Spleen (tissue), 11 donors: ENCODE measurements around the gene PHETA1. TPM values are rescaled to one million over a fixed set of nuclear protein-coding genes. Genes with fewer than 3 reads are reported as not detected.
"Not testable (repeated sequence)": the region's sequence is repeated elsewhere in the genome, so short reads cannot be mapped to it uniquely, and the experiment has no call there.

Experiments
- DNase-seq: peaks from one replicate; pipeline ENCODE4 v3.0.0-alpha.2; 2020
- H3K27ac ChIP-seq, 8 donors: fragments of 200-600 bp; sonication (generic) in 7 of 8; 1 replicate in 4 of 8; 2 replicates in 4 of 8; pipeline versions ENCODE4 v1.5.0 to v1.8.0; 2016 to 2021; ENCODE audit warnings: inconsistent platforms in 4 of 8, mild to moderate bottlenecking in 4 of 8, moderate library complexity in 1 of 8
- H3K27me3 ChIP-seq, 7 donors: fragments of 200-600 bp; sonication (generic) in 6 of 7; replicated peaks in 1 of 7; 1 replicate in 4 of 7; 2 replicates in 3 of 7; pipeline versions ENCODE4 v1.5.0 to v1.8.0; 2016 to 2021; ENCODE audit warnings: inconsistent platforms in 3 of 7, mild to moderate bottlenecking in 1 of 7
- H3K36me3 ChIP-seq, 6 donors: fragments of 200-600 bp; sonication (generic) in 5 of 6; 1 replicate in 4 of 6; 2 replicates in 2 of 6; pipeline versions ENCODE4 v1.5.0 to v1.8.0; 2016 to 2021; ENCODE audit warnings: inconsistent platforms in 2 of 6
- H3K4me1 ChIP-seq, 6 donors: fragments of 200-600 bp; sonication (generic) in 5 of 6; 1 replicate in 3 of 6; 2 replicates in 3 of 6; pipeline versions ENCODE4 v1.5.0 to v1.8.0; 2016 to 2021; ENCODE audit warnings: inconsistent platforms in 3 of 6
- H3K4me3 ChIP-seq, 8 donors: fragments of 200-600 bp; sonication (generic) in 7 of 8; 1 replicate in 4 of 8; 2 replicates in 4 of 8; pipeline versions ENCODE4 v1.5.0 to v1.8.0; 2016 to 2021; ENCODE audit warnings: inconsistent platforms in 4 of 8, mild to moderate bottlenecking in 4 of 8, moderate library complexity in 2 of 8
- H3K9me3 ChIP-seq, 8 donors: fragments of 200-600 bp; sonication (generic) in 7 of 8; 1 replicate in 4 of 8; 2 replicates in 4 of 8; pipeline versions ENCODE4 v1.5.0 to v1.8.0; 2016 to 2021; ENCODE audit warnings: inconsistent platforms in 4 of 8
- POLR2A ChIP-seq, 3 donors: fragments of 450-650 bp; IDR thresholded peaks; one replicate each; pipeline ENCODE4 v1.5.1; 2017; ENCODE audit warnings: antibody characterized with exemption in 3 of 3, mild to moderate bottlenecking in 1 of 3
- POLR2AphosphoS5 ChIP-seq, 3 donors: sonication (generic); formaldehyde crosslinking; IDR thresholded peaks; one replicate each; pipeline ENCODE4 v1.5.1; 2017; ENCODE audit warnings: antibody characterized with exemption in 3 of 3
- WGBS, 5 donors: extraction: QIAGEN DNeasy Blood & Tissue Kit in 3 of 5; methylation state at CpG; one replicate each; pipeline versions ENCODE4 v1.1.5 to v1.1.7; 2013 to 2018; 5-methylcytosine and 5-hydroxymethylcytosine counted together
- intact Hi-C: fragments of 100-400 bp; cut with DNase I; formaldehyde crosslinking; loops from one replicate; pipeline ENCODE4 v1.15.0; 2023; ENCODE audit warnings: low total_unique reads
- polyA plus RNA-seq, 3 donors: library from polyadenylated mRNA; stranded (reverse); fragments of 200-250 nt; gene quantifications; one replicate each; pipeline ENCODE4 v1.2.1, GENCODE V29; 2013
- total RNA-seq, 7 donors: library from RNA; depleted of rRNA in 3 of 7; stranded (reverse); fragments of >200 nt in 3 of 7; fragmentation: NEBNext Ultra II Directional in 4 of 7; extraction: Animal tissue kit (Norgen Biotek cat#: 25700) in 4 of 7; gene quantifications; one replicate each; pipeline versions ENCODE4 v1.1.0 to v1.2.1, GENCODE V29; 2016 to 2021
- TF ChIP-seq, protein P1 (sequence below), 11 experiments: fragments of 200-600 bp in 7 of 11; fragments of 450-650 bp in 4 of 11; sonication (generic) in 4 of 11; IDR thresholded peaks in 8 of 11; conservative IDR thresholded peaks in 3 of 11; 1 replicate in 7 of 11; 2 replicates in 4 of 11; pipeline versions ENCODE4 v1.4.0 to v1.8.0; 2016 to 2021; ENCODE audit warnings: antibody characterized with exemption in 11 of 11, inconsistent platforms in 4 of 11, mild to moderate bottlenecking in 1 of 11
- donor health status: healthy with polysubstance abuse.
- donor health status: DM: no; HTN: no; CAD: no; lungs with moderate emphysema.
- donor health status: DM: no; HTN: no; CAD: no.
- donor health status: Bipolar disorder and iron deficiency.
- donor health status: healthy.
- donor health status: DM: no; HTN: no; CAD: no.
- donor health status: DM: yes; HTN: yes; CAD: no.

PHETA1 gene
- total and polyA plus RNA-seq, 10 donors: 4.9 to 39.7 (median 20.0) TPM

DNA sequence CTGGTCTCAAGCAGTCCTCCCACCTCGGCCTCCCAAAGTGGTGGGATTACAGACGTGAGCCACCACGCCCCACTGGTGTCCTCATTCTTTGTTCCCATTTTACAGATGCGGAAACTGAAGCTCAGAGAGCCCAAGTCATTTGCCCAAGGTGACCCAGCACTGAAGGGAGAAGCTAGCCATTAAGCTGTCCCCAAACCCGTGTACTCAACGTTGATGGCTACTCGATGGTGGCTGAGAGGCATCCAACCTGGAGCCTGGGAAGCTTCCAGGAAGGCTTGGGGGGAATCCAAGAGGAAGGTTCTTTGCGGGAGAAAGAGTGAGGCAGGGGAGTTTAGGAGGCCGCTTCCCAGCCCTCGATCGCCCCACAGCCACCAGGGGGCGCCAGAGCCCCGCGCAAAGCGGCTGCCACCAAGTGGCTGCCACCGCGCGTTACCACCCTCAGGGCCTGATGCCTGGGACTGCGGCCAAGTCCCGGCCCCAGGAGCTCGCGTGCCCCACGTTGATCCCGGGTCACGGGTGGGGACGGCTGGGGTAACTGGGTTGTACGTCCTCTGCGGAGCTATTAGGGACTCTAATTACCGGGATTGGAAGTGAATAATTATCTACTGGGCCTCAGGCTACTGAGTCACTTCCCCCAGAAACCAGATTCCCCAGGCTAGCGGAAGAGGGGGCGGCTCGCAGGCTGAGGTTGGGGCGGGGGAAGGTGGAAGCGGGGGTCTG lies 28.0 kb upstream of the PHETA1 start:
- TF ChIP-seq POLR2AphosphoS5 (IDR thresholded peaks at IDR 0.05) (peak; percentile 76 to 88 (median 80)), POLR2A (IDR thresholded peaks at IDR 0.05) (no peak)
- TF ChIP-seq, protein P1, sequence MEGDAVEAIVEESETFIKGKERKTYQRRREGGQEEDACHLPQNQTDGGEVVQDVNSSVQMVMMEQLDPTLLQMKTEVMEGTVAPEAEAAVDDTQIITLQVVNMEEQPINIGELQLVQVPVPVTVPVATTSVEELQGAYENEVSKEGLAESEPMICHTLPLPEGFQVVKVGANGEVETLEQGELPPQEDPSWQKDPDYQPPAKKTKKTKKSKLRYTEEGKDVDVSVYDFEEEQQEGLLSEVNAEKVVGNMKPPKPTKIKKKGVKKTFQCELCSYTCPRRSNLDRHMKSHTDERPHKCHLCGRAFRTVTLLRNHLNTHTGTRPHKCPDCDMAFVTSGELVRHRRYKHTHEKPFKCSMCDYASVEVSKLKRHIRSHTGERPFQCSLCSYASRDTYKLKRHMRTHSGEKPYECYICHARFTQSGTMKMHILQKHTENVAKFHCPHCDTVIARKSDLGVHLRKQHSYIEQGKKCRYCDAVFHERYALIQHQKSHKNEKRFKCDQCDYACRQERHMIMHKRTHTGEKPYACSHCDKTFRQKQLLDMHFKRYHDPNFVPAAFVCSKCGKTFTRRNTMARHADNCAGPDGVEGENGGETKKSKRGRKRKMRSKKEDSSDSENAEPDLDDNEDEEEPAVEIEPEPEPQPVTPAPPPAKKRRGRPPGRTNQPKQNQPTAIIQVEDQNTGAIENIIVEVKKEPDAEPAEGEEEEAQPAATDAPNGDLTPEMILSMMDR (IDR thresholded peaks at IDR 0.05 in 8 of 11, conservative IDR thresholded peaks at IDR 0.05 in 3 of 11): peak; percentile 93 to 100 (median 99)
- intact Hi-C loops: loop anchor here (2.0 to 5.0 kb wide), 2 partner anchors 50 to 130 kb away; no protein-coding TSS in a partner anchor
- Histone ChIP-seq H3K9me3 (no peaks in the 10 kb centered on the region), H3K4me1 (peaks cover 20 to 70% (median 38%) of the 10 kb centered on the region in 6 donors), H3K4me3 (peak overlapping the region in 6 of 8 donors; percentile 17 to 59 (median 24)), H3K27me3 (no peaks in the 10 kb centered on the region), H3K27ac (peak overlapping the region in 7 of 8 donors; percentile 39 to 75 (median 65)), H3K36me3 (no peaks in the 10 kb centered on the region)
- peak; percentile 98 for DNase-seq
- WGBS, 5 donors: 5 to 8% (median 5%) methylated on average over 17 to 34 of the region's 34 CpGs

DNA sequence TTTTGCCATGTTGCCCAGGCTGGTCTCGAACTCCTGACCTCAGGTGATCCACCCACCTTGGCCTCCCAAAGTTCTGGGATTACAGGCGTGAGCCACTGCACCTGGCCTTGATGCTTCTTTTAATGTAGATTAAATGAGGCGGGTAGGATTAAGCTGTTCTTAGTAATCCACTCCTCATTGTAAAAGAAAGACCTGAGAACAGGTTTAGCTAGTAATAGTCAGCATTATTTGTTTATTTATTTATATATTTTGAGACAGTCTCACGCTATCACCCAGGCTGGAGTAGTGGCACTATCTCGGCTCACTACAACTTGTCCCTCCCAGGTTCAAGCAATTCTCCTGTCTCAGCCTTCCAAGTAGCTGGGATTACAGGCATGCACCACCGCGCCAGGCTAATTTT lies 27.4 kb upstream of the PHETA1 start:
- not testable (repeated sequence) for H3K36me3 ChIP-seq, H3K27me3 ChIP-seq, H3K9me3 ChIP-seq, H3K4me3 ChIP-seq, DNase-seq
- intact Hi-C loops: loop anchor here (2.0 to 5.0 kb wide), 2 partner anchors 51 to 131 kb away; no protein-coding TSS in a partner anchor
- Histone ChIP-seq H3K4me1 (peaks cover 20 to 66% (median 37%) of the 10 kb centered on the region in 6 donors), H3K27ac (peak overlapping the region in 7 of 8 donors; percentile 39 to 75 (median 65))
- 85 to 95% (median 90%) methylated on average over 7 of the region's 7 CpGs for WGBS, 5 donors

DNA sequence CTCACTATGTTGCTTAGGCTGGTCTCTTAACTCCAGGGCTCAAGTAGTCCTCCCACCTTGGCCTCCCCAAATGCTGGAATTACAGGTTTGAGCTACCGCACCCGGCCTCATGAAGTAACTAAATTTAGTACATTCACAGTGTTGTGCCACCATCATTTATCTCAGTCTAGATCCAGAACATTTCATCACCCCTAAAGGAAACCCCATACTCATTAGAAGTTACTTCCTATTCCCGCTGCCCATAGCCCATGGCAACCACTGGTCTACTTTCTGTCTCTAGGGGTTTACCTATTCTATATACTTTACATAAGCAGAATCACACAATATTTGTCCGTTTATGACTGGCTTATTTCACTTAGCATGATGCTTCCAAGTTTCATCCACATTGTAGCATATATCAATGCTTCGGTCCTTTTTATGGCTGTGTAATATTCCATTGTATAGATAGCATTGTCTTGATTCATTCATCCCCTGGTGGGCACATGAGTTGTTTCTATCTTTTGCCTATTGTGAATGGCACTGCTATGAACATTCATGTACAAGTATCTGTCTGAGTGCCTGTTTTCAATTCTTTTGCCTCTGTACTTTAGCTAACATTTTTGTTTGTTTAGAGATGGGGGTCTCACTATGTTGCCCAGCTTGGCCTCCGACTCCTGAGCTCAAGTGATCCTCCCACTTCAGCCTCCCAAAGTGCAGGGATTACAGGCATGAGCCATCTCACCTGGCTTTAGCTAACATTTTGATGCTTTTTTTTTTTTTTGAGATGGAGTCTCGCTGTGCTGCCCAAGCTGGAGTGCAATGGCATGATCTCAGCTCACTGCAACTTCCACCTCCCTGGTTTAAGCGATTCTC lies 26.7 kb upstream of the PHETA1 start:
- intact Hi-C loops: loop anchor here (2.0 to 5.0 kb wide), 2 partner anchors 51 to 132 kb away; no protein-coding TSS in a partner anchor
- no peaks in the 10 kb centered on the region for H3K9me3 ChIP-seq
- TF ChIP-seq POLR2A (IDR thresholded peaks at IDR 0.05): no peak
- TF ChIP-seq, protein P1 (IDR thresholded peaks at IDR 0.05 in 8 of 11, conservative IDR thresholded peaks at IDR 0.05 in 3 of 11): no peak
- no peak for TF ChIP-seq POLR2AphosphoS5 (IDR thresholded peaks at IDR 0.05)
- H3K36me3 ChIP-seq: no peaks in the 10 kb centered on the region
- 66 to 82% (median 74%) methylated on average over 8 of the region's 8 CpGs for WGBS, 5 donors
- peaks cover 20 to 65% (median 37%) of the 10 kb centered on the region in 6 donors for H3K4me1 ChIP-seq
- no peak overlapping the region for H3K27ac ChIP-seq
- no peak for DNase-seq
- H3K4me3 ChIP-seq: no peak overlapping the region
- no peaks in the 10 kb centered on the region for H3K27me3 ChIP-seq

DNA sequence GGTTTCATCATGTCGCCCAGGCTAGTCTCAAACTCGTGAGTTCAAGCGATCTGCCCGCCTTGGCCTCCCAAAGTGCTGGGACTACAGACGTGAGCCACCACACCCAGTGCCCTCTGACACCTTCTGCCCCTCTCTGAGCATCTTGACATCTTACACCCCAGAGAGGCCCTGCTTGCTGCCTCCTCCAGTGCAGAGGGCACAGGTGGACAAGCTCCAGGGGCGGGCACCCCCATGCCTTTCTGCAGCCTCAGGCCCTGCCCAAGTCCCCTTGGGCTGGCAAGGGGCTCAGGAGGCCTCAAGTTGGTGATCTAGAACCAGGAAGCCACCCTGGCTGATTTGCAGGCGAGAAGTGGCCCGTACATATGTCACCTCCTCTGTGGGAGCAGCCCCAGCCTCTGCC lies 25.6 kb upstream of the PHETA1 start:
- intact Hi-C loops: no loop called here
- Histone ChIP-seq H3K9me3 (no peaks in the 10 kb centered on the region), H3K27ac (peak overlapping the region in 1 of 8 donors; percentile 62), H3K4me1 (peaks cover 15 to 63% (median 31%) of the 10 kb centered on the region in 6 donors), H3K36me3 (no peaks in the 10 kb centered on the region), H3K27me3 (no peaks in the 10 kb centered on the region), H3K4me3 (no peak overlapping the region)
- WGBS, 5 donors: 77 to 91% (median 86%) methylated on average over 7 to 8 of the region's 8 CpGs
- TF ChIP-seq POLR2A (IDR thresholded peaks at IDR 0.05) (no peak), POLR2AphosphoS5 (IDR thresholded peaks at IDR 0.05) (no peak)
- TF ChIP-seq, protein P1 (IDR thresholded peaks at IDR 0.05 in 8 of 11, conservative IDR thresholded peaks at IDR 0.05 in 3 of 11): no peak
- no peak for DNase-seq
